OCI-LY7 (cell line): ENCODE data around the gene PLIN5. TPM values are rescaled to one million over a fixed set of nuclear protein-coding genes. Genes with fewer than 3 reads are reported as not detected.

Experiments
- BruUV-seq: library from RNA; stranded (reverse); fragments of 400-500 nt; replicated peaks from 2 replicates; lab custom pipeline; 2021; lab: Mats Ljungman, UMichigan
- CTCF ChIA-PET: fragments of 300-600 bp; sonication (Branson Sonifier 250); formaldehyde crosslinking; loops from one replicate; lab custom pipeline; 2022; ENCODE audit warnings: antibody characterized with exemption; ENCODE audit not compliant: unreplicated experiment; lab: Charles Lee
- POLR2A ChIA-PET: fragments of 300-600 bp; sonication (Branson Sonifier 250); formaldehyde crosslinking; loops from one replicate; lab custom pipeline; 2022; ENCODE audit warnings: antibody characterized with exemption; lab: Charles Lee
- DNase-seq: peaks from one replicate; pipeline ENCODE4 v3.0.0-alpha.2; 2015; ENCODE audit warnings: low spot score
- H2AFZ ChIP-seq: fragments of 200-600 bp; sonication (generic), shearing (Covaris generic); 2 replicates; pipeline ENCODE4 v1.6.1; 2014; ENCODE audit warnings: mild to moderate bottlenecking, antibody characterized with exemption, low read length, moderate library complexity
- H3K27ac ChIP-seq: fragments of 200-600 bp; sonication (generic); 2 replicates; pipeline ENCODE4 v1.5.1; 2014; ENCODE audit warnings: mixed run types, low read depth, mild to moderate bottlenecking, moderate library complexity, low read length, inconsistent platforms; ENCODE audit not compliant: poor library complexity, severe bottlenecking
- H3K36me3 ChIP-seq: fragments of 200-600 bp; sonication (generic); 2 replicates; pipeline ENCODE4 v1.6.1; 2014; ENCODE audit warnings: mild to moderate bottlenecking, antibody characterized with exemption, low read length, moderate library complexity, mixed read lengths; ENCODE audit not compliant: insufficient read depth
- H3K4me1 ChIP-seq: fragments of 200-600 bp; sonication (generic); 2 replicates; pipeline ENCODE4 v1.5.1; 2014; ENCODE audit warnings: mild to moderate bottlenecking, low read length; ENCODE audit not compliant: insufficient read depth, poor library complexity, severe bottlenecking
- H3K4me2 ChIP-seq: fragments of 200-600 bp; sonication (generic); 2 replicates; pipeline ENCODE4 v1.6.1; 2014; ENCODE audit warnings: mild to moderate bottlenecking, low read length
- H3K4me3 ChIP-seq: fragments of 200-600 bp; sonication (generic); 2 replicates; pipeline ENCODE4 v1.5.1; 2014; ENCODE audit warnings: mild to moderate bottlenecking, low read depth, low read length; ENCODE audit not compliant: poor library complexity, severe bottlenecking
- H3K79me2 ChIP-seq: fragments of 200-600 bp; sonication (generic); 2 replicates; pipeline ENCODE4 v1.6.1; 2016; ENCODE audit warnings: low read depth, mild to moderate bottlenecking, low read length, moderate library complexity, mixed read lengths; ENCODE audit not compliant: insufficient read depth
- H3K9me2 ChIP-seq: fragments of 200-600 bp; sonication (generic); 2 replicates; pipeline ENCODE4 v1.6.1; 2016; ENCODE audit warnings: mild to moderate bottlenecking, low read length, mixed read lengths; ENCODE audit not compliant: insufficient read depth
- H3K9me3 ChIP-seq: fragments of 200-600 bp; sonication (generic); 2 replicates; pipeline ENCODE4 v1.6.1; 2014; ENCODE audit warnings: mild to moderate bottlenecking, mixed run types, low read length, mixed read lengths
- H4K20me1 ChIP-seq: fragments of 200-600 bp; sonication (generic); 2 replicates; pipeline ENCODE4 v1.6.1; 2014; ENCODE audit warnings: mild to moderate bottlenecking, antibody characterized with exemption, low read length, moderate library complexity, mixed read lengths; ENCODE audit not compliant: insufficient read depth
- CTCF ChIP-seq: fragments of 200-600 bp; sonication (generic); conservative IDR thresholded peaks from 2 replicates; pipeline ENCODE4 v1.5.1; 2014; ENCODE audit warnings: mild to moderate bottlenecking, antibody characterized with exemption, low read length, moderate library complexity, mixed read lengths
- EZH2phosphoT487 ChIP-seq: fragments of 200-600 bp; sonication (generic); IDR thresholded peaks from 2 replicates; pipeline ENCODE4 v1.6.1; 2018; ENCODE audit warnings: low read depth, borderline replicate concordance, mild to moderate bottlenecking, mixed run types, antibody characterized with exemption, low read length, moderate library complexity, mixed read lengths
- intact Hi-C: fragments of 100-400 bp; cut with micrococcal nuclease; formaldehyde crosslinking; loops from one replicate; pipeline ENCODE4 v1.10.0; 2022; ENCODE audit not compliant: unreplicated experiment
- total RNA-seq, 2 experiments: library from RNA; depleted of rRNA in 1 of 2; stranded (reverse); fragments of >200 nt in 1 of 2; shearing (Covaris generic) in 1 of 2; gene quantifications; 2 replicates each; pipeline ENCODE4 v1.2.3, GENCODE V29; 2014 to 2022

PLIN5 gene
- total RNA-seq, 2 experiments from 2014 or later = 0.85 to 1.9 TPM

- Histone ChIP-seq H3K4me1 (no peaks in the 10 kb centered on the region), H3K27ac (no peak overlapping the region), H3K4me2 (no peak overlapping the region), H3K4me3 (no peak overlapping the region), H2AFZ (no peak overlapping the region), H3K36me3 (peaks cover 76% of the 10 kb centered on the region), H3K9me3 (no peaks in the 10 kb centered on the region), H3K79me2 (no peaks in the 10 kb centered on the region), H3K9me2 (no peaks in the 10 kb centered on the region), H4K20me1 (no peaks in the 10 kb centered on the region)
- CTCF ChIA-PET = no interaction called here
- POLR2A ChIA-PET = no interaction called here
- BruUV-seq = no TSS peak
- TF ChIP-seq EZH2phosphoT487 (no peak), CTCF (no peak)
- intact Hi-C loops = no loop called here
- DNase-seq = no peak
Measured at GRCh38 chr19:4493104-4493928, 41.7 kb downstream of the PLIN5 start.

- Histone ChIP-seq H3K9me3 (no peaks in the 10 kb centered on the region), H3K9me2 (no peaks in the 10 kb centered on the region), H3K36me3 (peaks cover 72% of the 10 kb centered on the region), H3K27ac (no peak overlapping the region), H3K79me2 (no peaks in the 10 kb centered on the region), H3K4me1 (no peaks in the 10 kb centered on the region), H3K4me3 (no peak overlapping the region), H3K4me2 (no peak overlapping the region), H2AFZ (no peak overlapping the region), H4K20me1 (no peaks in the 10 kb centered on the region)
- no peak for DNase-seq
- ChIA-PET POLR2A (no interaction called here), CTCF (no interaction called here)
- no TSS peak for BruUV-seq
- TF ChIP-seq CTCF (no peak), EZH2phosphoT487 (no peak)
- intact Hi-C loops = no loop called here
Measured at GRCh38 chr19:4492337-4493103, 42.5 kb downstream of the PLIN5 start.

GRCh38 chr19:4491446-4491845, 43.6 kb downstream of the PLIN5 start:
- DNase-seq = no peak
- Histone ChIP-seq H3K4me3 (no peak overlapping the region), H2AFZ (no peak overlapping the region), H3K79me2 (no peaks in the 10 kb centered on the region), H3K27ac (no peak overlapping the region), H3K4me2 (no peak overlapping the region), H4K20me1 (no peaks in the 10 kb centered on the region), H3K36me3 (peaks cover 66% of the 10 kb centered on the region), H3K9me3 (no peaks in the 10 kb centered on the region), H3K9me2 (no peaks in the 10 kb centered on the region), H3K4me1 (no peaks in the 10 kb centered on the region)
- intact Hi-C loops = no loop called here
- CTCF ChIA-PET = no interaction called here
- no peak for TF ChIP-seq EZH2phosphoT487
- TF ChIP-seq CTCF = no peak
- POLR2A ChIA-PET = interaction anchor here (0.6 kb wide), 1 partner anchor 223 kb away, joined by 5 read pairs; no protein-coding TSS in a partner anchor
- BruUV-seq = no TSS peak
